ENCODE data around the gene MYBPC1. TPM values are rescaled to one million over a fixed set of nuclear protein-coding genes. Genes with fewer than 3 reads are reported as not detected.
"Not testable (repeated sequence)": the region's sequence is repeated elsewhere in the genome, so short reads cannot be mapped to it uniquely, and the experiment has no call there.

The MYBPC1 gene
- total RNA-seq, 1 experiment from 2014 or later: 0.49 TPM

- no peaks in the 10 kb centered on the region for H3K4me1 ChIP-seq (ENCODE audit: insufficient read depth, low read length, poor library complexity, severe bottlenecking)
- no peak for DNase-seq (ENCODE audit: low spot score)
- H3K27ac ChIP-seq (ENCODE audit: low read depth, low read length, poor library complexity, severe bottlenecking): no peak overlapping the region
- ChIA-PET CTCF (no interaction called here), POLR2A (ENCODE audit: low non-redundant PET) (no interaction called here)
- TF ChIP-seq EZH2 (IDR thresholded peaks at IDR 0.05; ENCODE audit: borderline replicate concordance, low read depth, low read length, poor library complexity, severe bottlenecking): no peak
- no peak for TF ChIP-seq CTCF (conservative IDR thresholded peaks at IDR 0.05; ENCODE audit: low read depth, low read length)
- BruUV-seq (replicated peaks): no TSS peak
- no peak overlapping the region for H3K4me3 ChIP-seq (ENCODE audit: low read depth, low read length, poor library complexity, severe bottlenecking)
- intact Hi-C loops (cut with micrococcal nuclease; ENCODE audit: unreplicated experiment): no loop called here
- H3K9me3 ChIP-seq (ENCODE audit: low read depth, low read length, poor library complexity, severe bottlenecking): no peaks in the 10 kb centered on the region
- no peaks in the 10 kb centered on the region for H3K36me3 ChIP-seq (ENCODE audit: insufficient read depth, low read length, poor library complexity, severe bottlenecking)
- H3K27me3 ChIP-seq (replicated peaks; ENCODE audit: insufficient read depth, low read depth, low read length, poor library complexity): no peaks in the 10 kb centered on the region
These were observed 138.4 kb downstream of the MYBPC1 start for GRCh38 chr12:101733166-101733565.

GRCh38 chr12:101734482-101734881, 139.7 kb downstream of the MYBPC1 start:
- H3K4me3 ChIP-seq (ENCODE audit: low read depth, low read length, poor library complexity, severe bottlenecking); CTCF ChIA-PET; H3K4me1 ChIP-seq (ENCODE audit: insufficient read depth, low read length, poor library complexity, severe bottlenecking); DNase-seq (ENCODE audit: low spot score); H3K9me3 ChIP-seq (ENCODE audit: low read depth, low read length, poor library complexity, severe bottlenecking); intact Hi-C loops (cut with micrococcal nuclease; ENCODE audit: unreplicated experiment); H3K36me3 ChIP-seq (ENCODE audit: insufficient read depth, low read length, poor library complexity, severe bottlenecking); H3K27ac ChIP-seq (ENCODE audit: low read depth, low read length, poor library complexity, severe bottlenecking); BruUV-seq (replicated peaks); H3K27me3 ChIP-seq (replicated peaks; ENCODE audit: insufficient read depth, low read depth, low read length, poor library complexity); POLR2A ChIA-PET (ENCODE audit: low non-redundant PET): not testable (repeated sequence)

Other genes starting within 250 kb of the MYBPC1 start
- 56.1 and 61.3 TPM in 2 replicates for gene ARL1, start 187.2 kb upstream of the MYBPC1 start, total RNA-seq (2021)
- gene SPIC, start 119.6 kb upstream of the MYBPC1 start, total RNA-seq (2021): not detected in 2 replicates
- gene CHPT1, start 102.7 kb downstream of the MYBPC1 start, total RNA-seq (2021): 30.2 and 31.6 TPM in 2 replicates
- gene SYCP3, start 144.5 kb downstream of the MYBPC1 start, total RNA-seq (2021): 0.19 and 0.26 TPM in 2 replicates
- gene GNPTAB, start 236.0 kb downstream of the MYBPC1 start, total RNA-seq (2021): 19.9 and 21.7 TPM in 2 replicates